Stimulated activated CD4-positive, alpha-beta T cell treated with anti-CD3 and anti-CD28 coated beads, Interleukin-1b, Interleukin-23, amount 100 ng/mL, for 4 hours (primary cell): ENCODE results near the gene PSMD10.

Experiments
- DNase-seq, 2 donors: peaks; one replicate each; pipeline ENCODE4 v3.0.0-alpha.2; 2020; ENCODE audit warnings: low read depth in 2 of 2

PSMD10 gene, protein sequence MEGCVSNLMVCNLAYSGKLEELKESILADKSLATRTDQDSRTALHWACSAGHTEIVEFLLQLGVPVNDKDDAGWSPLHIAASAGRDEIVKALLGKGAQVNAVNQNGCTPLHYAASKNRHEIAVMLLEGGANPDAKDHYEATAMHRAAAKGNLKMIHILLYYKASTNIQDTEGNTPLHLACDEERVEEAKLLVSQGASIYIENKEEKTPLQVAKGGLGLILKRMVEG

DNA sequence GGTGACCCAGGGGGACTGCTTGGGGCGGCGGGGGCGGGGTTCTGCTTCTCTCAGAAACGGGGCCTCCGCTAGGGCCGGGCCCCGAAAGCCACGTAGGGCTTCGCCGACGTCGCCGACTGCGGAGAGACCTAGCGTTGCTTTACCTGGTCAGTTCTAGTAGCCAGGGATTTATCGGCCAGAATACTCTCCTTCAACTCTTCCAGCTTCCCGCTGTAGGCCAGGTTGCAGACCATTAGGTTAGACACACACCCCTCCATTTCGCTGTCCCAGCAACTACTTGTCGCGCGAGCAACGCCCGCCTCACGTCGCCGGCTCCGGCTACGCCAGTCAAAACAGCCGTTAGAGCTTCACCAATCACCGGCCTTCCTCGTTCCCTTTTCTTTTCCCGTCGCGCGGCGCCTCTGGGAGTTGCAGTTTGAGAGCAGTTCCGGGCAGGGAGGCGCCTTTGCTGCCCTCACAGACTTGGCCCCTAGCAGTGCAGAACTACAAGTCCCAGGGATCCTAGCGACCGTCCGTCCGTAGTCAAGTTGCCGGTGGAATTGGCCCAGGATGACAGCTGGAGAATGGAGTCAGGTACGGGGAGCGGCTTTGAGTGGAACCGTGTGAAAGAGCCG, at the start of gene PSMD10, which contains the start of gene ATG4A:
PSMD10 (minus strand) TSS at position 279 of the 614 bp plus-strand sequence; CDS start at position 257, 22 bp downstream.
ATG4A (plus strand) TSS at position 515 of the 614 bp plus-strand sequence; CDS start at position 564, 49 bp downstream.
- peak; percentile 71 to 79 for DNase-seq

DNA sequence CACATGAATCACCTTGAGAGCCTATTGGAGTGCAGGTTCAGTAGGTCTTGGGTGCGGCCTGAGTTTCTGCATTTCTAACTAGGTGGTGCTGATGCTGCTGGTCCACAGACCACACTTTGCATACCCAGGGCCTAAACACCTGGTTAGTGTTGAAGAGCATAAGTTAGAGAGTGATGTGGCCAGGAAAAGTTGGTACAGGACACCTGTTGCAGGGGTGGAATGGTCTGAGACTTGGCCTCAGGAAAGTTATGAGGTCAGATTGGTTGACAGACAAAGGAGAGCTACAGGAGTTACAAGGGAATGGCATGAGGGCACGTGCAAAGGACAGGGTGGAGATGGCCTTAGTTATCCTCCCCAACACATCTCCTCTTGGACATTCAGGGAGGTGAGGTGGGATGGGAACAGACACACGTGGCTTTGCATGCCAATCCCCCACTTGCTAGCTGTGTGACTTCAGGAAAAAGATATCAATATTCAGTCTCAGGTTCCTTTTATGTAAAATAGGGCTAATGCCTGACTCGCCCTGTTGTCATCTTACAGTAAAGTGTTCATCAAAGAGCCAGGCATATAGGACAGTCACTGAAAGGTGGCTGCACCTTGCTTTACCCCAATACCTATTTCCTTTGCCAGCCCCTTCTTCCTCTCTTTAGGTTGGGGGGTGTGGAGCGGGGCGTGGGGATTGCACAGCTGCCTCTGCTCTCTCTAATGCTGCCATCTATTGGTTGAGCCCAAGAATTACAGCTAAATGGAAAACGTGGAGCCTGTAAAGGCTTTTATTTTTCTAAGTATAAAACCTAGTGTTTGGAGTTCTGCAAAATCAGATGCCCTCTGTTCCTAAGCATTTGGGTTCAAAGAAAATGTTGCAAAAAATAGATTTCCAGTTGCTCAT, 47.7 kb upstream of the PSMD10 start:
- no peak for DNase-seq

DNA sequence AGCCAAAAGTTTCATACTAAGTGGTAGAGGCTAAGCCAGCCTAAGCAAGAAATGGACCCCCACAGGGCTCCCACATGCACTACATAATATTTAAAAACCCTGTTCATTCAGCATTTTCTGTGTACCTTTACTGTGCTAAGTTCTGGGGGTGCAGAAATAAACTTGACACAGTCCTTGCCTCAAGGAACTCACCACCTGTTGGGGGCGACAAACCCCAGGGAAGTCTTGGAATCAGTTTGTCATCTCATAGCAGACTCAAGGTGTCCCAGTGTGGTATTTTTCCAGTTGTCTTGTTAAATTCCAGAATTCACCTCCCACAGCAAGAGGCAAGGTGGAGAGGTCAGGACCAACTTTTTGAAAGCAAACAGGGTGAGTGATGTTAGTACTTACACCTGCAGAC, 43.4 kb upstream of the PSMD10 start:
- DNase-seq, result no peak

DNA sequence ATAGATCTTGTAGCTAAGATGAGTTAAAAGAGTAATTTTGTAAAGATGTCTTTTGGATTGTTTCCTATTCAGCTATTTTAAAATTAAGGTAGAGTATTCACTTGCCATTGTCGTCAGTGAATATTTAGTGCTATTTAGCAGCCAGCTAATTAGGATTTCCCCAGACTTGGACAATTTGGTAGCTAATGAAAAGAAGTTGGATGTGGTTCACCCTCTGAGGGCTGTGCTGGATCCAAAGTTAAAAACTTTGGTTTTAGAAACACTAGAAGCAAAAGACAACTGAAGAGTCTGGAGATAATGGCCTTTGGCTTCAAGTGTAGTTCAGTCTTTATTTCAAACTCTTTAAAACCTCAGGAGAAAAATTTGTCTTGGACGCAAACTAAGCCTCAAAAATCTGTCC, 41.5 kb upstream of the PSMD10 start:
- DNase-seq, result no peak

DNA sequence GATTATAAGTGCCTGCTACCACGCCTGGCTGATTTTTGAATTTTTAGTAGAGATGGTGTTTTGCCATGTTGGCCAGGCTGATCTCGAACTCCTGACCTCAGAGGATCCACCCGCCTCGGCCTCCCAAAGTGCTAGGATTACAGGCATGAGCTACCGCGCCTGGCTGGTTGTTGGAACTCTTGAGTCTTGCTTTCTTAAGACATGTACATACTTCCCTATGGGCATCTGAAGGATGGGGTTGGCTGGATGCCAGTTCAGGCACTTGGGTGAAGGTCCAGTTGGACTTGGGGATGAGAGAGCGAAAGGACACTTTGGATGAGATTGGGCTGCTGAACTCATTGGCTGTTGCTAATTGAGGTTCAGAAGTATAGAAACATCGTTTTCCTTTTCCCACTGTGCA, 40.7 kb upstream of the PSMD10 start:
- DNase-seq, result no peak

DNA sequence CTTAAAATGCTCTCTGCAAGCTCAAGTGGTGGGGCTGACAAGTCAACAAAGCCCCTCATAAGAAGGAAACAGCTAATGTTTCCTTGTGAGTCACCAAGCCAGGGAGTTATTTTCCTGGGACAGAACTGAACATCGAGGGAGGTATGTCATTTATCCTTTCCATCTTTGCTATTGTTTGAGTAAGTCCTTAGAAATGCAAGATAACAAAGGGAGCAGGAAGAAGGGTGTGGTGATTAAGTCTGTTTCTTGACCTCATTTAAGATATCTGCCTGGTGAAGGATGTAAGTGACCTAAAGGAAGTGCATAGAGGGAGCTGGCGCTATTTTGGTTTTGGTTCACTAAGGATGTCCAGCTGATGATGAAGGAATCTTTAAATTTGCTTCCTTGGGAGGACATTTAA, 40.1 kb upstream of the PSMD10 start:
- DNase-seq, result no peak

DNA sequence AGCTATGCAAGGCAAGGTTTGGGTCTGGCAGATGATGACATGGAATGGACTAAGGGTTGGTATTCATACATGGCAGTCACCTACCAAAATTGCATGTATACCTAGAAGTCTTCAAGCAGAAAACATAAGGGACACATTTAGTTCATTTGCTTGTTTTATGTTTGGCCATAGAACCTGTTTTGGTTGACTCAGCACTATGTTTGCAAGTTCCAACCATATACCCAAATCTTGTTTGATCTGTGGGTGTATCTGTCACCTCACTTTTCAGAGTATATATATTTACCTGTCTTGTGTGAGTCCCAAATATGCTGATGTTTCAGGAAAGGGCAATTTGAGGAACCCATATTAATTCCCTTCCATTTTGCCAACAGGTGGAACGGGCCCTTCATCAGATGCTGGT, 39.5 kb upstream of the PSMD10 start:
- DNase-seq, result no peak

DNA sequence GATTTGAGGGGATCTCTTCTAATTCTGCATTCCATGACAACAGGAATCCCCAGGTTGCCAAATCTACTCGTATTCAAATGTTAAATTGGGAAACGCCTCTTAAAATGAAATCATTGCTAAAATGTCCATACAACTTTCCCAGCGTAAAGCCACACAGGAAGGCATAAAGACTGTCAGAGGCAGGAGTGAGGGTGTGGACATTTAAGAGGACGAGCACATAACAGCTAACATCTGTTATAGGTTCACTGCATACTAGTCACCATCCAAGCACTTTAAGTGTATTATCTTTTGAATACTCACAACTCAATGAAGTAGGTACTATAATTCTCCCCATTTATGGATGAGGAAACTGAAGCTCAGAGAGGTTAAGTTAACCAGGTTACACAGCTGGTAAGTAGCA, 35.8 kb upstream of the PSMD10 start:
- DNase-seq, result no peak

DNA sequence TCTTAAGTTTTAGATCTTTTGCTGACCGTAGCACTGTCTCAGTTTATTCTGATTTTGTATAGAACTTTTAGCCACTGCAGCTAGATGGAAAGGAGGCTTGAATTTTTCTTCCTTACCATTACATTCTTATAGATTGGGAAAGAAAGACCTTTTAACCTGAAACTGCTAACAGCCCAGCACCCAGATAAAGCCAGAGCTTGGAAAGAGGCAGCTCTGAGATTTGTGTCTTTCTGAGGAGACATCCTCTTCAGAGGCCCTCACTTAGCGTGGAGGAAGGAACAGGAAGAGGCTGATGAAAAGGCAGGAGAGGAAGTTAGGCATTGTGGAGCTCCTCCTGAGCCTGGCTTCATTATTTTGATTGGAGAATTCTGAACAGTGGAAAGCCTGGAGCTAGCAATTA, 35.3 kb upstream of the PSMD10 start:
- DNase-seq, result no peak

DNA sequence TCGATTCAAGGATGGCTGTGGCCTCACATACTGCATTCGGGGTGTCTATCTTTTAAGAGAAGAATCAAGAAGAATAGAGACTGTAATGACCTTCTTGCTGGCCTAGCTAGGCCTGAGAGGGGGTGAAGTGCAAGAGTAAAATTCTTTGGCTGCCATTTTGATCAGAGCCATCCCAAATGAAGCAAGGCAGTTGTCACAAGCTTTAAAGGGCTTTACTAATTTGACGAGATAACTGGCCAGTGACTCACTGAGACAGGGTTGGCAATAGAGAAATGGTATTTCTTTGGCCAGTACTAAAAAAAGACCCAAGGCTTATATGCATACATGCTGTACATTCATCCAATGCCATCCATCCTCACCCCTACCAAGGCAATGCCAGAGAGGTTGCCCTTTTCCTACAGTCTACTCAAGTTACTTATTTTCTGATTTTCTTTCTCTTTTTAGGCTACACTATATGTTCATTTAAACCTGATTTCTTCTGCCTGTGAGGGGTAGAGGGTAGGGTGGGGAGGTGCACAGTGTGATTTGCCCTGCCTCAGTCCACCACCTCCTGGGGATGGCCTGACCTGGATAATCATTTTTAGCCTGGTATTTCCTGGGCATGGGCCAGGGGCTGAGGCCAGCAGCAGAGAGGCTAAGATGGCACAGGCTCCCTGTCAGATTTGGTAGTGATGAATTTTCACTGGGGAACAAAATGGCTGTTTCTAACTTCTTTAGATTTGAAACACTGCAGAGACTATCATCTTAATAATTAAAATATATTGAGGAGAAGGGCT, 32.4 kb upstream of the PSMD10 start:
- no peak for DNase-seq

DNA sequence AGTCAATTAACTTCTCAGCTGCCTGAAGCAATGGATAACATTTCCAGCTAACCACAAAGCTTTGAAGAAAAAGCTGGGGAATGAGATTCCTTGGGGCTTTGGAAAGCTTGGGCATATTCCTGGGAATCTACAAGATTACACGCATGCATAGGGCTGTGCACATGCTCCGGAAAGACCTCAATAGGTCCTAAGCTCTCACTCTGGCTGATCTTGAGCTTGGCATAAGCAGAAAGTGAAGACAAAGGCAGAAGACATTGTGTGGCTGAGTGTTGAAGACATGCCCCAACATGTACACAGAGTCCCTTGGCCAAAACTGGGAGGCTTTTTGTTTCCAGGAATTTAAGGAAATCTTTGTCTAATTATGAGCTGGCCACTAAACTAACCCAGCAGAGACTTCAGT, 31.4 kb upstream of the PSMD10 start:
- DNase-seq, result no peak

DNA sequence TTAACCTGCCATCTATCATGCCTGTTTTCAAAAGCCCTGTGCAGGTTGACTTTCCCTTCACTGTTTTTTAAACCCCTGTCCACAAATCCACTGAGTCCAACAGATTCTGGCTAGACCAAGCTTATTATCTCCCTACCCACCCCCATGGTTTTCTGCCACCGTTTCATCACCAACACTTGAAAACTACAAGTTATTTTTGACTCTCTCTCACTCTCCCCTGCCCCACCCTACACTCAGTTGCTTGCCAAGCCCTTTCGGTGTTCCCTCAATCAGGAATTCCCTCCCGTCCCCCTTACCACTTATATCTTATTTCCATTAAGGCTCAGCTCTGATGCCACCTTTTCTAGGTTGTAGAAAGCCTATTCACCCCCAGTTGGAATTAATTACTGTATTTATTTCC, 29.9 kb upstream of the PSMD10 start:
- no peak for DNase-seq

DNA sequence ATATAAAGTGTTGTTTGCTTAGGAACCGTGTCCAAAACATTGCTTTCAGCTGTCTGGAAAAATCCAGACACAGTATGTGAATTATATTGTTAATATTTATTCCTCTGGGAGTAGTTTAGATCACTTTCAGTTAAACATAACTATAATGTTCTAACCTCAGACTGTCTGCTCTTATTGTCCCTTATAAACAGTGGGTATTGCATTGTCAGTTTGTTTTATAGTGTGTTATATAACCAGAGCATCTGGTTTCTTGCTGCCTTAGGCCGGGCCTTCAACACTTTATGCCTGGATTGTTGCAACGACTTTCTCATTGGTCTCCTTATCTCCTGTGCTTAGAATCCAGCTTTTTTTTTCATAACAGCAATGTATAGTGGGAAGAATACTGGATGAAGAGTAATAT, 26.6 kb upstream of the PSMD10 start:
- DNase-seq, result no peak

DNA sequence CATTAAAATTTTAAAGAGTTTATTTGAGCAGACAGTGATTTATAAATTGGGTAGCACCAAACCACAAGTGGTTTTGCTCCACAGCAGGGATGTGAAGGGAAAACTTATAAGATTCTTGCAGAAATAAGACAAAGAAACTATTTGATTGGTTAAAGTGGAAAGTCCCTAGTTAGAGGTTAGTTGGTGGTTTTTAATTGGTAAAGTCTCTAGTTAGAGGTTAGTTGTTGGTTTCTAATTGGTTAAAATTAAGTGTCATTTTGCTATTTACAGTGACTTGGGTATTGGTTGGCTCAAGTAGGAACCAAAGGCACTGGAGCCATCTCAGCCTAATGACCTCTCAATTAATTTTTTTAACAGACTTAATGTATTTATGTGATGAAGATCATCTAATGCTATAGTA, 23.2 kb upstream of the PSMD10 start:
- no peak for DNase-seq

DNA sequence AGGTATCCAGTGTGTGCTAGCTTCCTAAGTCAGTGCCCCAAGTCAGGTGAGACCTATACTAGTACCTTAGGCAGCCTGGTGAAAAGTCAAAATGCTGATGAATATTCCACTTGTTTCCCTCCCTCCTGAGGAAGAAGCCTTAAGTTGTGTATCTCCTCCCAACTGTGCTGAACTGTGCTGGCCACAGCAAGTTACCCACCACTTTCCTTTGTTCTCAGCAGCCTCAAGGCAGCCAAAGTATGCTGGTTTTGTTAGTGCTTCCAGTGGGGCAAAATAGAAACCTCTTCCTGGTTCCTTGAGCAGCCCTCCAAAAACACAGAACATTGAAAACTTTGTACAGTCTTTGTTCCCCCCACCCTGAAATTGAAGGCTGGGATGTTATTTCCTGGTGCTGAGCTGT, 14.1 kb upstream of the PSMD10 start:
- no peak for DNase-seq

DNA sequence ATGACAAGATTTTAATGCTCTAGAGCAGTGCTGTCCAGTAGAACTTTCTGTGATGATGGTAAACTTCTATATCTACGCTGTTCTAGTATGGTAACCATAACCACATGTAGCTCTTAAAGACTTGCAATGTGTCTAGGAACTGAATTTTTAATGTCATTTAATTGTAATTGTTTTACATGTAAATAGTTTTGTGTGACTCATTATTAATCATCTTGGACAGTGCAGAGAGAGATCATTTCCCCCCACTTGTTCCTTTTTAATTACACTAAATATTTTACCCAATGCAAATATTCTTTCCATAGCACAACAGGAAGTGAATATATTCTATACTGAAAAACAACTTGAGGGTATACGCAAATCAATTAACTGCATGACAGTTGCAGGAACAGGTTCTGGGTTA, 6.0 kb upstream of the PSMD10 start:
- DNase-seq, result no peak

DNA sequence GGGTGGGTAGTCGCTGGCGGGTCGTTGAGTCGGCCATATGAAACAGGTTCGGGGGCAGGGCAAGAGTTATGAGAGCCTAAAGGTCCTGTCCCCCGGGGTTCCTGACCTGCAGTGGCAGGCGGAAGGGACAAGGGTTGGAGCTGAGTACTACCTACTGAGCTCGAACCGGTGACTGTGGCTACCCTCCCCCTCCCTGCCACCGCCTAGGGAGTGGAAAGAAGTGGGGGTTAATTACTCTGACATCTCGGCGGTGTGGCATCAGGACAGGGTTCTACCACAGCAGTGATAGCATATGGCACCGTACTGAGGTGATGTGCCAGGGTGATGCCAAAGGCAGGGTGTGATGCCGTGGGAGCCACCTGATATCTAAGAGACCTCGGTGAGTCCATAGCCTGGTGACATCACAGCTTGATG, 543 bp upstream of the PSMD10 start:
- peak in 1 of 2 donors; percentile 1 for DNase-seq

DNA sequence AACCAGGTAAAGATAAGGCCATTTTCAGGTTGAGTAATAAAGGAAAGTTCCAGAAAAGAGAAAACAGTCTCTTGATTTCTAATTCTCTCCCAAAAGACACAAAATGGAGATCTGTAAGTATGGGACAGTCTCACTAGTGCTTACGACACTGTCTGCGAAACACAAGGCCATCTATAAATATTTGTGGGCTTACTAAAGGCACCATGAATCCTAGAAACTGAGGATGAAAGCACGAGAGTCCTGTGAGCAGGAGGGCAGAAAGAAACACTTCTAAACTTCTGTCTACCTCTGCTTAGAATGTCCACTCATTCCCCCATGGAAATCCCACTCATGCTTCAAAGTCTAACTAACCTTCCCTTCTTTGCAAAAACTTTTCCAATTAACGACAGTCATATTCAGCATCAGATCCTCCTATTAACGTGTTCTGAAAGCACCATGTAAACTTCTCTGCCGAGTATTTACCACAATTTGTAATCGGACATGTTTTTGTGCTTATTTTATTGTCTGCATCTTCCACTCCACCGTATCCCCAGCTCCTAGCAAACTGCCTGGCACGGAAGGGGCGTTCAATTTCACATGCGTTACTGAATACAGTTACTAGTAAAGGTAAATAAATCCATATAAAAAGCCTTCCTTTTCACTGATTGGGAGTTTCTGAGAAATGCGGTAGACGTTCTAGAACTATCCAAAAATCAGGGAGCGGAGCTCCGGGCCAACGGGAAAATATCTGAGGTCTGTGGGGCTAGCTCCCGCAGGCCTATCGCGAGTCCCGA, 665 bp downstream of the PSMD10 start:
- no peak for DNase-seq

DNA sequence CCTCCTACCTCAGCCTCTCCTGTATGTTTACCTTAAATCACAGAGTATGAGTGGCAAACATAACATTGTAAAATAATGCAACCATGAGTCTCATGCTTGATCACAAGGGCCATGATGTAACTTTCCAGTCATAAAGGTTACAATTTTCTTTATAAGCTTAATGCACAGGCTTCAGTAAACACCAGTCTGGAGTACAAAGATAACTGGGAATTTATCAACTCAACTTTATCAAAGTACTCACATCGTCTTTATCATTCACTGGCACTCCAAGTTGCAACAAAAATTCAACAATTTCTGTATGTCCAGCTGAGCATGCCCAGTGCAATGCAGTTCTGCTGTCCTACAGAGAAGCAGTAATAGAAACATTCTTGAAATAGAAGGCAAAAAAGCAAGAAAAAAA, 2.8 kb downstream of the PSMD10 start:
- no peak for DNase-seq

DNA sequence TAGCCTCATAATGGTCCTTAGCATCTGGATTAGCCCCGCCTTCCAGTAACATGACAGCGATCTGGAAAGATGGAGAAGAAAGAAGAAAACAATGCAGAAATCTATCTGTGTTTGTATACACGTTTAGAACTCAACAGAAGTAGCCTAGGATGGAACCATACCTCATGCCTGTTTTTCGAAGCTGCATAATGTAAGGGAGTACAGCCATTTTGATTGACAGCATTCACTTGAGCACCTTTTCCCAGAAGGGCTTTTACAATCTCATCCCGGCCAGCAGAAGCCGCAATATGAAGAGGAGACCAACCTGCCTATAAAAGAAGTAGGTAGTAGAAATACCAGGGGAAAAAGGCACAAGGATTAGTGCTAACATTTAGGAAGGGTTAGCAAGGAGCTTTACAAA, 3.5 kb downstream of the PSMD10 start:
- DNase-seq, result no peak

DNA sequence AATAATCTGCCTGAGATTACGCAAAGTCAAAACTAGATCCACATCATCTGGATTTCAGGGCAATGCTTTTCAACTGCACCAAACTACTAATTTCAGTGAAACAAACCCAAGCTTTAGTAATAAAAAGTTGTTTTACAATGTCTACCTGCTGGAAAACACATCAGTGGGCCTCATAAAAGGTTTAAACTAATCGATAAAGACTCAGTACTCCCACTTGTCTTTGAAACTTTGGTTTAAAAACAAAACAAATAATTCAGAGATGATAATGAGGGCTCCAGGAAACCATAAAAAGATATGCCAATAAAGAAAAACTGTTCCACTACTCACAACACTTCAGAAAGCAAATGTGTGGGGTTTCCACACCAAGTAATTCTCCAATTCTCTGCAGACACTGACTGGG, 10.2 kb downstream of the PSMD10 start:
- no peak for DNase-seq
